Neuronal stem cell (in vitro differentiated cells): ENCODE data around the gene BCL7B.
"Not testable (repeated sequence)": the region's sequence is repeated elsewhere in the genome, so short reads cannot be mapped to it uniquely, and the experiment has no call there.

Experiments
- DNase-seq: peaks from one replicate; pipeline ENCODE4 v3.0.0-alpha.2; 2013; ENCODE audit warnings: low spot score
- H2AFZ ChIP-seq: one replicate; pipeline ENCODE4 v1.6.1; 2013; ENCODE audit warnings: mild to moderate bottlenecking, low read length, inconsistent platforms
- H2AK5ac ChIP-seq: 2 replicates; pipeline ENCODE4 v1.6.1; 2013; ENCODE audit warnings: low read depth, mild to moderate bottlenecking, inconsistent platforms, low read length, moderate library complexity, mixed read lengths
- H2BK120ac ChIP-seq: 2 replicates; pipeline ENCODE4 v1.6.1; 2013; ENCODE audit warnings: low read depth, mild to moderate bottlenecking, inconsistent platforms, low read length, moderate library complexity, mixed read lengths
- H2BK12ac ChIP-seq: one replicate; pipeline ENCODE4 v1.6.1; 2013; ENCODE audit warnings: low read length, inconsistent platforms
- H2BK15ac ChIP-seq: 2 replicates; pipeline ENCODE4 v1.6.1; 2013; ENCODE audit warnings: mild to moderate bottlenecking, low read length, inconsistent platforms, mixed read lengths
- H2BK5ac ChIP-seq: one replicate; pipeline ENCODE4 v1.6.1; 2013; ENCODE audit warnings: inconsistent platforms, mild to moderate bottlenecking, low read length, moderate library complexity
- H3K14ac ChIP-seq: one replicate; pipeline ENCODE4 v1.6.1; 2013; ENCODE audit warnings: low read length, inconsistent platforms
- H3K18ac ChIP-seq: 2 replicates; pipeline ENCODE4 v1.6.1; 2013; ENCODE audit warnings: low read length, inconsistent platforms
- H3K23ac ChIP-seq: 2 replicates; pipeline ENCODE4 v1.6.1; 2013; ENCODE audit warnings: low read depth, mild to moderate bottlenecking, mixed read lengths, low read length, inconsistent platforms; ENCODE audit not compliant: poor library complexity
- H3K27ac ChIP-seq: replicated peaks from 3 replicates; pipeline ENCODE4 v1.5.1; 2013; ENCODE audit warnings: low read length, inconsistent platforms
- H3K27me3 ChIP-seq, 3 experiments: 2 replicates each; pipeline ENCODE4 v1.6.1; 2013; ENCODE audit warnings: low read length in 3 of 3, mild to moderate bottlenecking in 2 of 3, inconsistent platforms in 1 of 3, low read depth in 1 of 3, mixed read lengths in 1 of 3, moderate library complexity in 1 of 3; ENCODE audit not compliant: control insufficient read depth in 3 of 3, insufficient read depth in 3 of 3
- H3K36me3 ChIP-seq, 2 donors: replicated peaks in 1 of 2; 2 replicates each; pipeline ENCODE4 v1.6.1; 2013; ENCODE audit warnings: low read length in 2 of 2; ENCODE audit not compliant: control insufficient read depth in 2 of 2, insufficient read depth in 2 of 2
- H3K4ac ChIP-seq: 2 replicates; pipeline ENCODE4 v1.6.1; 2013; ENCODE audit warnings: inconsistent platforms, mild to moderate bottlenecking, low read length, moderate library complexity
- H3K4me1 ChIP-seq, 2 donors: 1 replicate in 1 of 2; 2 replicates in 1 of 2; pipeline ENCODE4 v1.6.1; 2013; ENCODE audit warnings: low read length in 2 of 2, low read depth in 1 of 2; ENCODE audit not compliant: control insufficient read depth in 2 of 2, insufficient read depth in 1 of 2
- H3K4me2 ChIP-seq: one replicate; pipeline ENCODE4 v1.6.1; 2013; ENCODE audit warnings: mild to moderate bottlenecking, low read length, inconsistent platforms; ENCODE audit not compliant: insufficient read depth, poor library complexity, severe bottlenecking
- H3K4me3 ChIP-seq, 2 donors: 2 replicates each; pipeline ENCODE4 v1.5.1; 2013; ENCODE audit warnings: low read length in 2 of 2, mild to moderate bottlenecking in 2 of 2, inconsistent platforms in 1 of 2, moderate library complexity in 1 of 2
- H3K79me1 ChIP-seq: one replicate; pipeline ENCODE4 v1.6.1; 2013; ENCODE audit warnings: low read depth, mild to moderate bottlenecking, inconsistent platforms, low read length, moderate library complexity
- H3K9ac ChIP-seq: one replicate; pipeline ENCODE4 v1.6.1; 2013; ENCODE audit warnings: mild to moderate bottlenecking, low read depth, low read length, inconsistent platforms; ENCODE audit not compliant: poor library complexity
- H3K9me3 ChIP-seq, 2 donors: replicated peaks in 1 of 2; 2 replicates each; pipeline versions ENCODE3 to v1.6.1; 2013; ENCODE audit warnings: low read length in 2 of 2, mild to moderate bottlenecking in 2 of 2, inconsistent platforms in 1 of 2, low read depth in 1 of 2, mixed read lengths in 1 of 2, moderate library complexity in 1 of 2; ENCODE audit not compliant: control insufficient read depth in 2 of 2, insufficient read depth in 1 of 2
- H4K8ac ChIP-seq: one replicate; pipeline ENCODE4 v1.6.1; 2013; ENCODE audit warnings: low read depth, mild to moderate bottlenecking, inconsistent platforms, low read length, moderate library complexity
- H4K91ac ChIP-seq: one replicate; pipeline ENCODE4 v1.6.1; 2013; ENCODE audit warnings: low read length, low read depth, mild to moderate bottlenecking, inconsistent platforms; ENCODE audit not compliant: poor library complexity
- WGBS, 2 donors: extraction: QIAGEN DNeasy Blood & Tissue Kit; methylation state at CpG; one replicate each; pipeline ENCODE4 v1.1.7; 2013; ENCODE audit warnings: missing lambda C conversion rate in 2 of 2, mixed read lengths in 1 of 2; ENCODE audit not compliant: insufficient read length in 2 of 2, insufficient replicate concordance in 1 of 2; ENCODE audit errors: extremely low coverage in 2 of 2; 5-methylcytosine and 5-hydroxymethylcytosine counted together

Gene BCL7B

GRCh38 chr7:73535918-73536317, 21.6 kb downstream of the BCL7B start:
- H3K4ac ChIP-seq, H2AFZ ChIP-seq, H4K8ac ChIP-seq, H3K27me3 ChIP-seq, H3K79me1 ChIP-seq, H3K4me2 ChIP-seq, H4K91ac ChIP-seq, H2BK5ac ChIP-seq, H3K9me3 ChIP-seq, H3K18ac ChIP-seq, H2BK15ac ChIP-seq, H3K4me1 ChIP-seq, H3K9ac ChIP-seq, H3K4me3 ChIP-seq, H3K23ac ChIP-seq, H3K14ac ChIP-seq, H2AK5ac ChIP-seq, DNase-seq, H2BK120ac ChIP-seq, H2BK12ac ChIP-seq, H3K27ac ChIP-seq: not testable (repeated sequence)
- peaks cover 29 to 52% of the 10 kb centered on the region in 2 donors for H3K36me3 ChIP-seq
- WGBS, 2 donors = no CpG with 5 or more reads among the region's 7 CpGs

GRCh38 chr7:73533742-73534141, 23.7 kb downstream of the BCL7B start:
- no peak overlapping the region for H2AK5ac ChIP-seq
- no peak overlapping the region for H2BK5ac ChIP-seq
- peaks cover 2% of the 10 kb centered on the region for H3K79me1 ChIP-seq
- no peak overlapping the region for H4K91ac ChIP-seq
- no peak overlapping the region for H2AFZ ChIP-seq
- no peaks in the 10 kb centered on the region for H3K4me1 ChIP-seq
- no peak overlapping the region for H2BK15ac ChIP-seq
- no peak overlapping the region for H2BK120ac ChIP-seq
- H4K8ac ChIP-seq = no peak overlapping the region
- no peak overlapping the region for H3K23ac ChIP-seq
- peaks cover 18 to 37% of the 10 kb centered on the region in 2 donors for H3K36me3 ChIP-seq
- H2BK12ac ChIP-seq = no peak overlapping the region
- H3K4ac ChIP-seq = no peak overlapping the region
- WGBS, 2 donors = no CpG with 5 or more reads among the region's 9 CpGs
- H3K27ac ChIP-seq = no peak overlapping the region
- H3K14ac ChIP-seq = no peak overlapping the region
- no peak overlapping the region for H3K4me2 ChIP-seq
- no peak overlapping the region for H3K4me3 ChIP-seq
- no peak for DNase-seq
- no peaks in the 10 kb centered on the region for H3K27me3 ChIP-seq
- H3K9me3 ChIP-seq = no peaks in the 10 kb centered on the region
- no peak overlapping the region for H3K9ac ChIP-seq
- no peak overlapping the region for H3K18ac ChIP-seq

- Histone ChIP-seq H3K4me1 (no peaks in the 10 kb centered on the region), H3K27ac (no peak overlapping the region), H2BK15ac (no peak overlapping the region), H2BK120ac (no peak overlapping the region), H2AFZ (no peak overlapping the region), H3K4me2 (no peak overlapping the region), H3K14ac (no peak overlapping the region), H3K4me3 (no peak overlapping the region), H3K18ac (no peak overlapping the region), H4K91ac (no peak overlapping the region), H4K8ac (no peak overlapping the region), H3K79me1 (peaks cover 2% of the 10 kb centered on the region), H3K27me3 (no peaks in the 10 kb centered on the region), H2AK5ac (no peak overlapping the region), H3K36me3 (peaks cover 10 to 22% of the 10 kb centered on the region in 2 donors), H3K4ac (no peak overlapping the region), H3K9me3 (no peaks in the 10 kb centered on the region), H2BK12ac (no peak overlapping the region), H3K23ac (no peak overlapping the region), H2BK5ac (no peak overlapping the region), H3K9ac (no peak overlapping the region)
- DNase-seq = no peak
- WGBS, 2 donors = no CpG with 5 or more reads among the region's 6 CpGs
Observed at GRCh38 chr7:73532224-73532623, 25.3 kb downstream of the BCL7B start.

GRCh38 chr7:73530800-73531199, 26.7 kb downstream of the BCL7B start:
- H2BK5ac ChIP-seq = no peak overlapping the region
- no peak overlapping the region for H3K27ac ChIP-seq
- H3K9me3 ChIP-seq = no peaks in the 10 kb centered on the region
- no peak overlapping the region for H3K4me2 ChIP-seq
- H3K27me3 ChIP-seq = no peaks in the 10 kb centered on the region
- H2BK15ac ChIP-seq = no peak overlapping the region
- no peak overlapping the region for H3K14ac ChIP-seq
- WGBS, 2 donors = no CpG with 5 or more reads among the region's 3 CpGs
- no peak overlapping the region for H2AK5ac ChIP-seq
- no peak overlapping the region for H2BK12ac ChIP-seq
- H3K4ac ChIP-seq = no peak overlapping the region
- no peak overlapping the region for H3K9ac ChIP-seq
- no peak for DNase-seq
- H3K4me3 ChIP-seq = no peak overlapping the region
- no peaks in the 10 kb centered on the region for H3K4me1 ChIP-seq
- H2BK120ac ChIP-seq = no peak overlapping the region
- H2AFZ ChIP-seq = no peak overlapping the region
- no peak overlapping the region for H3K23ac ChIP-seq
- no peak overlapping the region for H4K8ac ChIP-seq
- H3K18ac ChIP-seq = no peak overlapping the region
- no peak overlapping the region for H4K91ac ChIP-seq
- peaks cover 2% of the 10 kb centered on the region for H3K79me1 ChIP-seq
- peaks cover 0 to 9% of the 10 kb centered on the region in 2 donors for H3K36me3 ChIP-seq
